GM21576 (cell line): ENCODE data around the gene SNED1.
"Not testable (repeated sequence)": the region's sequence is repeated elsewhere in the genome, so short reads cannot be mapped to it uniquely, and the experiment has no call there.

ENCODE experiments used
- ATAC-seq: cut with Tn5 transposase; IDR thresholded peaks from one replicate; pipeline ENCODE4 v1.9.1; 2021; ENCODE audit warnings: mild to moderate bottlenecking, moderate library complexity; ENCODE audit not compliant: unreplicated experiment

SNED1 gene

DNA sequence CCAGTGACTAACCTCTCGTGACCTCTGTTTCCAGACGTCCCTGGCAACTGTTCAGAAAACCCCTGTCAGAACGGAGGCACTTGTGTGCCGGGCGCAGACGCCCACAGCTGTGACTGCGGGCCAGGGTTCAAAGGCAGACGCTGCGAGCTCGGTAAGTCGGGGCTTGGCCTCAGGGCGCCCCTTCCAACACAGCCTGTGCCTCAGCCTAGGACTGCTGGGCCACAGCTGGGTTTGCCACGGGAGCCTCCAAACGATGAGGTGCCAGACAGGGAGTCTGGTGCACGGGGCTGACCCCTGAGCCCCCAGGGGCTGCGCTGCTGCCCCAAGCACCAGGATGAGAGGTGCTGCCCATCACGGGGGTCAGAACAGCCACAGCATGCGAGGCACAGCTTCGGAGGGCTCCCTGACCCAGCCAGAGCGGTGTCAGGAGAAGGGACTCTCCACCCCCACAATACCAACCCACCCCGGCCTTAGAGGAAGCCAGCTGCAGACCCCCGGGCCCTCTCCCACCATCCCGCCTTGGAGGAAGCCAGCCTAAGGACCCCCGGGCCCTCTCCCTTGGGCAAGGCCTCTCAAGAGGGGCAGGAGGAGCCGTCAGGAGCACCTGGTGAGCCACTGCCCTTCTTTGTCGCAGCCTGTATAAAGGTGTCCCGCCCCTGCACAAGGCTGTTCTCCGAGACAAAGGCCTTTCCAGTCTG, 83.4 kb downstream of the SNED1 start:
- ATAC-seq, result no peak

DNA sequence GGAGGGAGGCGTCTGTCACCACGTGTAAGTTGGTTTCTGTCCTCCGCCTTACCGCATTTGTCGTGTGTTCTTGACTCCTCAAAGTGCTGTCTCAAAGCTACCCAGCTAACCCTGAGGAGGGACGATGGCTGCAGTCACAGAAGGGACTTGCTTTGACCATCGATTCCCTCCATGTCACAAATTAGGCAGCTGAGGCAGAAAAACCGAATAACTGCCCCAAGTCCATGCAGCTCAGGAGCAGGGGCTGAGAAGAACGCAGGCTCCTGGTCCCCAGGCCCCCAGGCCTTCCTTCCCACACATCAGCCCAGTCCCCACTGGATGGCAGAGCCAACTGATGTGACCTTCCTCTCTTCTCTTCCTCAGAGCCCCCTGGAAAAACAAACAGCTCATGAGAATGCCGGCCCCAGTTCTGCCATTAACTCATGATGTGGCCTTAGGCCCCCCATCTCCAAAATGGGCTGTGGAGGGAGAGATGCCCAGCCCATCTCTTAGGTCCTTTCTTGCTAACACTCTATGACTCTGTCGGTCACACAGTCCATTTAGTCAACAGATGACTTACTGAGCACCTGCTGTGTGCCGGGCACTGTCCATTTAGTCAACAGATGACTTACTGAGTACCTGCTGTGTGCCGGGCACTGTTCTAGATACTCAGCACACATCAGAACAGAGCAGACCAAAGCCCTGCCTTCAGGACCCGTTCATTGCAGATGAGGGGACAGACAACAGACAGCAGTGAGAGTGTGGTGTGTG, 84.1 kb downstream of the SNED1 start:
- ATAC-seq, result no peak

DNA sequence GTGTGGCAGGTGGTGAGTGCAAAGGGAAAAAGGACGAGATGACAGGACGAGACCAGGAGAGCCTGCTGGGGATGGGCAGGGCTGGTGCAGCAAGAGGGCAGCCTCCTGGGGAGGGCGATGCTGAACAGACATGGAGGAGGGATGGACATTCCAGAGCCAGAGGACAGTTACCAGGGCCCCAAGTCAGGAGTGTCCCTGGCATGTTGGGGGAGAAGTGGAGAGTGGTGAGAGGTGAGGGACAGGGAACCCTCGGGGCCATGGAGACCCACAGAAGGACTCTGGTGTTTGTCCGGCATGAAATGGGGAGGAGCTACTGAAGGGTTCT, 84.6 kb downstream of the SNED1 start:
- no peak for ATAC-seq

DNA sequence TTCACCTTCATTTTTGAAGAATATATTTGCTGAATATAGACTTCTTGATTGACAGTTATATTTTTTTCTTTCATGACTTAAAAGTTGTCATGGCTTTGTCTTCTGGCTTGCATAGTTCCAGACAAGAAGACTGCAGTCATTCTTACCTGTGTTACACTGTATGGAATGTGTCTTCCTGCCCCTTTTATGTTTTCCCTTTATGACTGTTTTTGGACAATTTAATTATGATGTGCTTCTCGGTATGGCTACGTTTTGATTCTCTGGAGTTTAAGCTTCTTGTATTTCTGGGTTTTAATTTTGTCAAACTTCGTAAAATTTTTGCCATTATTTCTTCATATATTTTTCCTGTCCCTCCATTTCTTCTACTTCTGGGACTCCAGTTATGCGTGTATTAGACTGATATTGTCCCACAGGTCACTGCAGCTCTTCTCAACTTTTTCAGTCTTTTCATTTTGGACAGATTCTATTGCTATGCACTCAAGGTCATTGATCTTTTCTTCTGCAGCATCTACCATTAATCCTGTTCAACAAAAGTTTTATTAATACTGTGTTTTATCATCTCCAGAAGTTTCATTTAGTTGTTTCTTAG, 86.5 kb downstream of the SNED1 start:
- no peak for ATAC-seq

DNA sequence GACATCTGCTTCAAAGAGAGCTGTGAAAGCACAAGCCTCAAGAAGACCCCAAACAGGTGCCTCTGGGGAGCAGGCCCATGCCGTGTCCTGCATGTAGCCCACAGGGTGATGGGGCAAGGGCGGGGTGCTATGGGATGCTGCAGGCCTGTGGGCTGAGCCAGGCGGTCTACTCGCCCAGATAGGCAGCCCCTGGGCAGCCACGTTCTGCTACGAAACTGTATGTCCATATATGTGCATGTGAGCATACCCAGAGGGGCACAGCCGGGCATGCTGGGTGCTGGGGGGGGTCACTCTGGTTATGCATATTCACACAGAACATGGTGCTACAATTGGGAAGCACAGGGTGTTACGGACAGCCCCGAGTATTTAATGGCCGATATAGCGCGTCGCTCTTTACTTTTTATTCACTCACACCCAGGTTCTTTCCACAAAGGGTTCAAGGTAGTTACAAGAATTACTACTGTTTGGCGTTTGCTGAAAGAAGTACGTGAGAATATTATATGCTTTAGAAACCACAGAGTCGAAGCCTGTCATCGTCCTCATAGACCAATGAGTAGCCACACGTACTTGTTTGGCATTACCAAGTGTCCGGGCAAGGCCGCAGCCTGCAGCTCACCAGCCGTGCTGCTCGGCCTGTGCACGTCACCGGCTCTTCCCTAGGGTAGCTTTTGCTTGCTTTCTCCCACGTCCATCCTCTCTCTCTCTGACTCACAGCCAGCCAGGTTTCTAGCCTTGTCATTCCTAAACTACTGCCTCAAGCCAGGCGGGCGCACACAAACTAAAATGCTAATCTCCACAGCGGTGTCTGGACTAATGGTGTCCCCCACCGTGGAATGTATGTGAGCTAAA, 89.2 kb downstream of the SNED1 start:
- peak; percentile 33 for ATAC-seq

DNA sequence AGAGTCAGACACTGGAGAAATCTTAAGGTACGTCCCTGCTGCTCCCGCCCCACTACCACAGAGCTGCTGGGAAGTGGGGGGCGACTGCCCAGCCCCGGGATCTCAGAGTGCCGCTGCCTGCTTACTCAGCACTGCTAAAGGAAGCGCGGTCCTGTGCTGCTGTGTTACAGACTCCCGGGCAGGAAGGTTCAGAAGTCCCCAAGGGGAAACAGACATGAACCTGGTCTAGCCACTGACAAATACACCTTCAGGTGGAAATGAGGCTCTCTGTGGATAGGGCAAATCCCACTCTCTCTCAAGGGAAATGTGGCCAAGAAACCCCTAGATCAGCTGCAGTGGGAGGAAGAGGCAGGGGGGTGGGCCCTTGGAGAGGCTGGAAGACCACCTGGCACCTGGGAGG, 90.0 kb downstream of the SNED1 start:
- ATAC-seq, result peak; percentile 39

DNA sequence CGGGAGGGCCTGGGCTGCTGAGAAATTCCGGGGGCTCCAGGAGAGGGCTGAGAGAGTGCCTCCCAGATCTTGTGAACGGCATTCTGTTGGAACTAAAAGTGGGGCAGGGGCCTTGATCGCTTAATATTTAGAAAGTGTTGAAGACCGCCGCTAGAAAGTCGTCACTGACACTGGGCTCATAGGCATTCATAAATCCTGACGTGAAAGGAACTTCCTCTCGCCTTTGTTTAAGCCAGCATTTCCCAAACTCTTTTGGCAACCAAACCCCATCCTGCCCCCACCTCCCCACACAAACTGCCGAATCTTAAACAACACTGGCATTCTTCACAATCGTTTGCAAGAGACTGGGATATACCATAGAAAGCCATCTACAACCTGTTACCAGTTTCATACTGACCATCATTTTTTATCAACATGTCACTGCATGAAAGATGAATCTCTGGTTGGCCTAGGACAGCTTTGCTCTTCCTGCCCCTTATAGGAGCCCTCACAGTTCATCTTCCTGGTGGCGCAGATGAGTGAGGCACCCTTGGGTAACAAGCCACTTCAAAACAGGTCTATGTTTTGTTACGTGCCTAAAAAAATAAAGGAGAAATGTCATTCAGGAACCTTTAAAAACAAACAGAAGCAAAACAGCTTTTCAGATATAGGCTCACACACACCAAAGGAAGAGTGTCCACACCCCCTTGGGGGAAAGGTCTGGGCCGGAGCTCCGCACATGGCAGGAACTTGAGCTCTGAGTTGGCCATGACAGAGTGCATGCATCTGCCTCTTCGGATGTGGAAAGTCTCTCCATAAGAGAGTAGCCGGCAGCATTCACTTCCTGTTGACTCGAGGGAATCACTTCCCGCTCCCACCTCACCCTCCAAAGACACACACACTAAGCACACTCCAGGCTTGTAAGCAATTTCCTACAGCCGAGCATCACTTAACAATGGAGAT, 90.6 kb downstream of the SNED1 start:
- ATAC-seq, result no peak

DNA sequence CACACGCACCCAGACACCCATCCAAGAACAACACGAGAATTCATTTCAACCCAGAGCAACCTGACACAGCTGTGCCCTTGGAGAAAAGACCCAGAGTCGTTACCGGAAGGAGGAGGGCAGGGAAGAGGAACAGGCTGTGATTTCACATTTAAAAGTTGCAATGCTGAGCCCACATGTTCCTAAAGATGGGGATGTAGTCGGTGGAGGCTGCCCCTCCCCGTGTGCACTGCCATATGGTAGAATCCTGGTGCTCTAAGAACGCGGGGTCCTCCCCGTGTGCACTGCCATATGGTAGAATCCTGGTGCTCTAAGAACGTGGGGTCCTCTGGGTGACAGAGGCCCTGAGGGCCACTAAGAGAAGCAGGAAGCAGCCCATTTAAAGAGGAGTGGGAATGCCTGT, 92.8 kb downstream of the SNED1 start:
- no peak for ATAC-seq

DNA sequence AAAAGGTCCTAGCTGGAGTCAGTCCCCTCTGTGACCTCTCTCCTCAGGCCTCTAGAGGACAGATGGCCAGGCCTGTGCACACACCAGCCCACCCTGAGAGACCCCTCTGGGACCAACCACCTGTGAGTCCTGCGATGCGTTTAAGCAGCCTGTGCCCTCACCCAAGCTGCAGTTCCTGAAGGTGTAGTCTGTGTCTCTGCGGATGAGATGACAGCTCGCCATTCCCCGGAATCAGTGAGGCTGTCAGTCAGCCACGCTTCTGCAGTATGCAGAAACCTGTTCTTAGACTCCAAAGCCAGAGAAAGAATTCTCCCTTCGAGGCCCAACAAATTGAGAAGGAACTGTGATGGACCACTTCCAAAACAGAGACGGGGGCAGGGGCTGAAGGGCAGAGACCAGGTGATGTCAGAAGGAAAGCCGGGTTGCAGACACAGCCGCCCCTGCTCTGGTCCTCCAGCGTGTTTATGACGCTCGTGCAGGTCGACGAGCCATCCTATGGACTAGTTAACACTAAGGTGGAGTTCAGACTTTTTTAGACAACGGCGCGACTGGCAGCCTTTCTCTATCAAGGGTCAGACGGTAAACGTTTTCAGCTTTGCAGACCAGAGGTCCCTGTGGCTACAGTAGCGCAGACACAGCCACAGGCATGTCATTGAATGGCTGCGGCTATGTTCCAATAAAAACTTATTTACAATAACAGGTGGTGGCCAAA, 93.5 kb downstream of the SNED1 start:
- ATAC-seq, result no peak

DNA sequence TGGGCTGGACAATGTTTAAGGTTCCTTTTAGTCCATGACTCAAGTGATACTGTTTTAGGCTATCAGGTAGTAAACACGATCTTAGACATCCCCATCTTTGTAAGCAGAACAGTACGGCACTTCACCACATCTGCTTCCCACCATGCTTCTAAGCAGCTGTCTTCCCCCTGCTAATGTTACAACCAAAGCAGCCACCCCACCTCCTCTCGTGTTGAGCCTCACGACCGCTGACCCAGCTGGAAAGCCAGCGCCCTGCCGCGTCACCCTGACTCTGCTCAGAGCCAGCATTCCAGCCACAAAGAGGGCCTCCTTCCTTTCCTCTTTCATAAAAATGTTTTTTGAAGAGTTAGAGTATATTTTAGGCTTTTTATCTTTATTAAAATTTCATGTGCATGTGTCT, 94.3 kb downstream of the SNED1 start:
- no peak for ATAC-seq

DNA sequence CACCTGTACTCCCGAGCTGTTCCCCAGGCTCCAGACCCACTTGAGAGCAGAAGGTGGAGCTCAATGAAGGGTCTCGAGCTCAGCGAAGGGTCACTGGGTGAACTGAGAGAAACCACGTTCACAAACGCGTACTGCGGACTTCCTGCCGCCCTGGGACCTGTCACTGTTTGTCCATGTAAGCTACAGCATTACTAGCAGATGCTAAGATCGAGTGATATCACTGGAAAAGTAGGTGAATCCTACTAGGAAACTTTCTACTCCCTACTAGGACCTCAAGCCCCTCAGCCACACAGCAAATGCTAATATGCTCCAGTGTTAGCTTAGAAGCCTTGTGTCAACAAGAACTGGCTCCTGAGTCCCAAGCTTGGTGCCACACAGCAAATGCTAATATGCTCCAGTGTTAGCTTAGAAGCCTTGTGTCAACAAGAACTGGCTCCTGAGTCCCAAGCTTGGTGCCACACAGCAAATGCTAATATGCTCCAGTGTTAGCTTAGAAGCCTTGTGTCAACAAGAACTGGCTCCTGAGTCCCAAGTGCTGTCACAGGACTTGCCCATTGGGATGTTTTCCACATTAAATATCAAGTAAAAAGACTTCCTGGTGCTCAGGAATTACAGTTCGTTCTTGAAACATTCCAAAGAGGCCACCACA, 94.8 kb downstream of the SNED1 start:
- not testable (repeated sequence) for ATAC-seq

DNA sequence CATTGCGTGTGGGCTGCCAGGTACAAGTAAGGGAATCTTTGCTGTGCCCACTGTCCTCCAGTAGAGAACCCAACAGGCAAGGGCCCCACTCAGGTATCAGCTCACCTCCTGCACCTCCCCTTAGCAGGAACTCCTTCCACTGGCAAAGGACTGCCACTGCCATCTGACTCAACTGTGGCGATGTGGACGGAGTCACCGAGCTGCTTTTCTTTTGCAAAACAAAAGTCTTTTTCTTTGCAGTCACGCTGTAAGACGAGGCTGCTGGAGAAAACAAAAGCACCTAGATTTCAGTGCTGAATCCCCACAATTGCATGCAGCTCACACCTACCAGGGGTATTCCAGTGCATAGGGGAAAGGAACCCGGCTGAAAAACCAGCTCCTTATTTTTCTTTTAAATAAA, 95.8 kb downstream of the SNED1 start:
- no peak for ATAC-seq

DNA sequence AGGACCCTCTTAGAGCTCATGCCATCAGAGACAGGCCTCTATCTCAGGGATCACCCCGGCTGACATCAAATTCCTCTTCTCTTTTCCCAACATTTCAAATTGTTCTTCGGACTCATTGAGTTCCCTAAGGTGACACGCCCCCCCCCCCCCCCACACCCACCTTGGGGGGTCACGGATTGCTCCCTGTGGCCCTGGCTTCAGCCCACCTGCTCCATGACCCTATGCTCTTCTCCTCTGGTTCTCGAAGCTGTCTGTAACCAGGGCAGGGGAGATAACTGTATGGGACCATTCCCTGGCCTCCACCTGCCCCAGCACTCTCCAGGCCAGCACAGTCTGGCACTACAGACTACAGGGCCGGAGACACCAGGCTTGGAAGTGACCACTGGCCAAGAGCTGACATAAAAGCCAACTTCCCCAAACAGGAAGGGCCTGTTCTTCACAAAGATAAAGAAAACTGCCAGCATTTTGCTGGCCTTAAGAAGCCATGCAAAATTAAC, 96.6 kb downstream of the SNED1 start:
- no peak for ATAC-seq

DNA sequence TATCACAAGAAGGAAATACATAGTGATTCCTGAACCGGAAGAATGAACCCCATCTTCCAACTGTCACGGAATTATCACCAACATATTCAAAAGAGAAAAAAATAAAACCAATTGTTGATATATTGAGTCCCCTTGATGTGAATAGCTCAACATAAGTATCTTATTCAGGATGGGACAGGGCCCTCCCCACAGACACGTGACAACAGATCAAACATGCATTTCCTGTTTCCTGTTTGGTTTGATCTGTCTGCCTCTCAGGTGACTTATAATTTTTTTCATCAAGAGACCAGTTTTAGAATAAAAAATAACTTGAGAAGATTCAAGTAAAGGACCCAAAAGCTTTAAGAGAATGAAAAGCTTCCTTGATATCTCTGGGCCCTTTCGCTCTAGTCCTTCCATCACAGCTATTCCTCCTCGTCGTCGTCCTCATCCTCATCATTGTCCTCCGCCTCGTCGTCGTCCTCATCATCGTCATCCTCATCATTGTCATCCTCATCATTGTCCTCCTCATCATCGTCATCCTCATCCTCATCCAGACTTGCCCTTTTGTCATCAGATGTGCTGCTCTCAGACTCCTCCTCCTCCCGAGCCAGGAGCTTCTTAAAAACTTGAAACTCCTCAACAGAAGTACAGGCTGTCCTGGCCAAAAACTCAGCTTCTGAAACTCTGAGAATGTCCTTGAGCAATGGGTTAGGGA, 97.3 kb downstream of the SNED1 start:
- ATAC-seq, result no peak

DNA sequence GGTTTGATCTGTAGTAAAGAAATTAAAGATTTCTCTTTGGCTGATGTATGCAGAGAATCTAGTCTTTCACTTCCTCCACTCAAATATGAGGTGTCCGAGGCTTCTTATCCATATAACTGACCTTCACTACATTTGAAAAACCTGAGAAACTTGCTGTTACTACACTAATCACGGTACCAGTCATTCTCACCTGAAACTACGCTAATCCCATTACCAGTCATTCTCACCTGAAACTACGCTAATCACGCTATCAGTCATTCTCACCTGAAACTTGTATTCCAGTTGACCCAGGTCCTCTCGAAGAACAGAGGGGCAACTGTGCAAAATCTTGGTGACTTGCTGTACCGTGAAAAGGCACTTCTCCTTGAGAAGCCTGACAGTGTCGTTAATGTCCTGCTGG, 98.6 kb downstream of the SNED1 start:
- ATAC-seq, result no peak

DNA sequence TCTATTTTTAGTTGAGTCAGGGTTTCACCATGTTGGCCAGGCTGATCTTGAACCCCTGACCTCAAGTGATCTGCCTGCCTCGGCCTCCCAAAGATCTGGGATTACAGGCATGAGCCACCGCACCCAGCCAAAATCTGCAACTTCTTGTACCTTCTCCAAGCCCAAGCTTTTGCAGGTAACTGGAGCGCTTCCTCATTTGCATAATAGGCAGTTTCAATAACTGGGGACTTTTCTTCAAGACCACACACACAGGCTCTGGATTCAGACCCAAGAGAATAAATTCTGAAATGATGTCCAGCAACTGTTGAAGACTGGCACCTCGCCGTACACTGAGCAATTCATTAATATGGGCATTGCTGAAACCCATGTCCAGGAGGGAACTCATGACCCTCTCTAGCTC, 100.8 kb downstream of the SNED1 start:
- ATAC-seq, result no peak

DNA sequence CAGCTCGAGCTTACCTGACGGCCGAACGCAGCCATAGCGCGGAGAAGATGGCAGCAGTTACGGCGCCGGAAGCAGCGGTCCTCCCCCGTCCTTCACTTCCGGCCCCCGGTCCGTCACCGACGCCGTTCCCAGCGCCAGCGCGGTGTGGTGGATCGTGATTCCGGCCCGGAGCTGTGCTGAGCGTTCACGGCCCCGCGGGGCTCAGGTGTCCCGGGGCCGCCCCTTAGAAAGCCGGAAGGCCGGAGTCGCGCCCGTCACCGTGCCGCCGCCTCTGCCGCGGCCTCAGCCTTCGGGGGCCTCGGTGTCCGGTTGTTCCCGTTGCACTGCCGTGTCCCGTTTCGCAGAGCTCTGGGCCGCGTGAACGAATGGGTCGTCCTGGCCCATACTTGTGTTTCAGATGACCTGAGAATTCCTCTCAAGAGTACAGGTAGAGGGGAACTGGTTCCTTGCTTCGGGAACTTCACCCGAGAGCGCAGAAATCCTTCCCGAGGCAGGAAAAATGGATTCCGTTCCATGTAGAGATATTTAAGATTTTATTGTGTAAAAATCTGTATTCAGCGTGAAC, 103.9 kb downstream of the SNED1 start, which contains the start of gene MTERF4:
MTERF4 (minus strand) TSS at position 49 of the 565 bp plus-strand sequence; CDS start at position 35, 14 bp downstream.
- ATAC-seq, result peak; percentile 84

DNA sequence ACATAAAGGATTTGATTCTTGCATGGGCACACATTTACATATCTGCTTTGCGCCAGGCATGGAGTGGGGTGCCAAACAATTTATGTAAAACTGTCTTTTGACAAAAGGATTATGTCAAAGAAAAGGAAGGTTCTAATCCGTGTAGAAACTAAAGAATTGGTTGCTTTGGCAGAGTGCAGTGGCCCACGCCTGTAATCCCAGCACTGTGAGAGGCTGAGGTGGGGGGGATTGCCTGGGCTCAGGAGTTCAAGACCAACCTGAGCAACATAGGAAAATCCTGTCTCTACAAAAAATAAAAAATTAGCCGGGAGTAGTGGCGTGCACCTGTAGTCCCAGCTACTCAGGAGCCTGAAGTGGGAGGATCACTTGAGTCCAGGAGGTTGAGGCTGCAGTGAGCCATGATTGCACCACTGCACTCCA, 104.8 kb downstream of the SNED1 start:
- no peak for ATAC-seq
